PC-9 (cell line): ENCODE results near the gene MRPS34. TPM values are rescaled to one million over a fixed set of nuclear protein-coding genes. Genes with fewer than 3 reads are reported as not detected.

Experiments used
- BruUV-seq: library from RNA; stranded (reverse); fragments of 400-500 nt; replicated peaks from 2 replicates; lab custom pipeline; 2021; lab: Mats Ljungman, UMichigan
- CTCF ChIA-PET: fragments of 300-600 bp; sonication (Branson Sonifier 250); formaldehyde crosslinking; loops from one replicate; lab custom pipeline; 2022; ENCODE audit warnings: antibody characterized with exemption; lab: Charles Lee
- POLR2A ChIA-PET: fragments of 300-600 bp; sonication (Branson Sonifier 250); formaldehyde crosslinking; loops from one replicate; lab custom pipeline; 2022; ENCODE audit warnings: antibody characterized with exemption; ENCODE audit not compliant: unreplicated experiment; lab: Charles Lee
- DNase-seq, 2 experiments: peaks; one replicate each; pipeline versions ENCODE4 v3.0.0 to v3.0.0-alpha.2; 2015 to 2022; ENCODE audit warnings: mixed read lengths in 1 of 2
- H2AFZ ChIP-seq: fragments of 200-600 bp; sonication (generic); 2 replicates; pipeline ENCODE4 v1.8.1; 2017; ENCODE audit warnings: antibody characterized with exemption
- H3F3A ChIP-seq: fragments of 200-600 bp; sonication (generic); 2 replicates; pipeline ENCODE4 v1.8.1; 2017; ENCODE audit warnings: antibody characterized with exemption, mild to moderate bottlenecking, low read depth; ENCODE audit not compliant: insufficient read depth
- H3K27ac ChIP-seq: fragments of 200-600 bp; sonication (generic); 2 replicates; pipeline ENCODE4 v1.6.1; 2016; ENCODE audit warnings: mixed run types
- H3K27me3 ChIP-seq: fragments of 200-600 bp; sonication (generic); 2 replicates; pipeline ENCODE4 v1.6.1; 2016; ENCODE audit warnings: low read depth, mixed run types; ENCODE audit not compliant: insufficient read depth
- H3K36me3 ChIP-seq: fragments of 200-600 bp; sonication (generic); 2 replicates; pipeline ENCODE4 v1.6.1; 2016; ENCODE audit warnings: low read depth, mixed run types
- H3K4me1 ChIP-seq: fragments of 200-600 bp; sonication (generic); replicated peaks from 2 replicates; pipeline ENCODE4 v1.6.1; 2016; ENCODE audit warnings: mixed run types; ENCODE audit not compliant: insufficient read depth
- H3K4me2 ChIP-seq: fragments of 200-600 bp; sonication (generic); 2 replicates; pipeline ENCODE4 v1.6.1; 2017; ENCODE audit warnings: mixed run types
- H3K4me3 ChIP-seq: fragments of 200-600 bp; sonication (generic); 2 replicates; pipeline ENCODE4 v1.6.1; 2016; ENCODE audit warnings: mixed run types
- H3K79me2 ChIP-seq: fragments of 200-600 bp; sonication (generic); 2 replicates; pipeline ENCODE4 v1.6.1; 2017; ENCODE audit warnings: low read depth, mixed run types
- H3K9me2 ChIP-seq: fragments of 200-600 bp; sonication (generic); 2 replicates; pipeline ENCODE4 v1.8.1; 2017; ENCODE audit warnings: mild to moderate bottlenecking; ENCODE audit not compliant: insufficient read depth
- H3K9me3 ChIP-seq: fragments of 200-600 bp; sonication (generic); 2 replicates; pipeline ENCODE4 v1.8.1; 2016; ENCODE audit warnings: low read depth; ENCODE audit not compliant: insufficient read depth
- H4K20me1 ChIP-seq: fragments of 200-600 bp; sonication (generic); 2 replicates; pipeline ENCODE4 v1.8.1; 2017; ENCODE audit not compliant: insufficient read depth
- CTCF ChIP-seq: fragments of 200-600 bp; sonication (generic); conservative IDR thresholded peaks from 2 replicates; pipeline ENCODE4 v1.6.1; 2017; ENCODE audit warnings: mixed run types, antibody characterized with exemption, mild to moderate bottlenecking, moderate library complexity
- EZH2 ChIP-seq: fragments of 200-600 bp; sonication (generic); IDR thresholded peaks from 2 replicates; pipeline ENCODE4 v1.8.0; 2017; ENCODE audit warnings: antibody characterized with exemption, low read depth
- intact Hi-C: fragments of 100-400 bp; cut with micrococcal nuclease; formaldehyde crosslinking; loops from one replicate; pipeline ENCODE4 v1.10.0; 2022; ENCODE audit not compliant: unreplicated experiment
- total RNA-seq: library from RNA; stranded (reverse); gene quantifications from 2 replicates; pipeline ENCODE4 v1.2.3, GENCODE V29; 2021

MRPS34 gene
- total RNA-seq, 1 experiment from 2014 or later: 201 TPM

GRCh38 chr16:1817276-1817589, 44.3 kb upstream of the MRPS34 start:
- TF ChIP-seq CTCF (no peak), EZH2 (no peak)
- Histone ChIP-seq H4K20me1 (no peaks in the 10 kb centered on the region), H3F3A (peaks cover 9% of the 10 kb centered on the region; the same call in 1 of the 2 replicates), H3K9me3 (no peaks in the 10 kb centered on the region), H3K4me3 (no peak overlapping the region), H3K27ac (no peak overlapping the region), H3K79me2 (no peaks in the 10 kb centered on the region), H2AFZ (no peak overlapping the region), H3K36me3 (0 out of 2 replicates have a peak, but pooled peaks cover 6% of the 10 kb centered on the region), H3K4me1 (no peaks in the 10 kb centered on the region), H3K4me2 (no peak overlapping the region), H3K9me2 (no peaks in the 10 kb centered on the region), H3K27me3 (no peaks in the 10 kb centered on the region)
- BruUV-seq: no TSS peak
- POLR2A ChIA-PET: no interaction called here
- CTCF ChIA-PET: no interaction called here
- intact Hi-C loops: no loop called here
- DNase-seq: no peak

GRCh38 chr16:1816396-1817275, 43.7 kb upstream of the MRPS34 start:
- ChIA-PET POLR2A (no interaction called here), CTCF (no interaction called here)

GRCh38 chr16:1815461-1815860, 42.5 kb upstream of the MRPS34 start:
- Histone ChIP-seq H3K9me3 (no peaks in the 10 kb centered on the region), H3K27ac (no peak overlapping the region), H4K20me1 (no peaks in the 10 kb centered on the region), H3K4me2 (no peak overlapping the region), H3K4me3 (no peak overlapping the region), H3K27me3 (no peaks in the 10 kb centered on the region), H3K79me2 (no peaks in the 10 kb centered on the region), H2AFZ (no peak overlapping the region), H3F3A (peaks cover 9% of the 10 kb centered on the region; the same call in 1 of the 2 replicates), H3K9me2 (no peaks in the 10 kb centered on the region), H3K4me1 (no peaks in the 10 kb centered on the region), H3K36me3 (0 out of 2 replicates have a peak, but pooled peaks cover 6% of the 10 kb centered on the region)
- ChIA-PET POLR2A (no interaction called here), CTCF (no interaction called here)
- no TSS peak for BruUV-seq
- TF ChIP-seq CTCF (no peak), EZH2 (no peak)
- intact Hi-C loops: no loop called here
- no peak for DNase-seq

More at GRCh38 chr16:1816396-1817275, 43.7 kb upstream of the MRPS34 start:
- Histone ChIP-seq H3K4me2 (no peak overlapping the region), H4K20me1 (no peaks in the 10 kb centered on the region), H3K4me3 (no peak overlapping the region), H3K9me2 (no peaks in the 10 kb centered on the region), H3K27ac (no peak overlapping the region), H2AFZ (no peak overlapping the region), H3K9me3 (no peaks in the 10 kb centered on the region), H3K27me3 (no peaks in the 10 kb centered on the region), H3K36me3 (0 out of 2 replicates have a peak, but pooled peaks cover 6% of the 10 kb centered on the region), H3F3A (peaks cover 9% of the 10 kb centered on the region; the same call in 1 of the 2 replicates), H3K4me1 (no peaks in the 10 kb centered on the region), H3K79me2 (no peaks in the 10 kb centered on the region)
- DNase-seq: no peak
- no peak for TF ChIP-seq CTCF
- no peak for TF ChIP-seq EZH2
- intact Hi-C loops: no loop called here
- no TSS peak for BruUV-seq
